Measurements from ENCODE around the gene RGS7. TPM values are rescaled to one million over a fixed set of nuclear protein-coding genes. Genes with fewer than 3 reads are reported as not detected.

RGS7 gene
- total RNA-seq, 1 experiment from 2014 or later: 1.5 TPM

DNA sequence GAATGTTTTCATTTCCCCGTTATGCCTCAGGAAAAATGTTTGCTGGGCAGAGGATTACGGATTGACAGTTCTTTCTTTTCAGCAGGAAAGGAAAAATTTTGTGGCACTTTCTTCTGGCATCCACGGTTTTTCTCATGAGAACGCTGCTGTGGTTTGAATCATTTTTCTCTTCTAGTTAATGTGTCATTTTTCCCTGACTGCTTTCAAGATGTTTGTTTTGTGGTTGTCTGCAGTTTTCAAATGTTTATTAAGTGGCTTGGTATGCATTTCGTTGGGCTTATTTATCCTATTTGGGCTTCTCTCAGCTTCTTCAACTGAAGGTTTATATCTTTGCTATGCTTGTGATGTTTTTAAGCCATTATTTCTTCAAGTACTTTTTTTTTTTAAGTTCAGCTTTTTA, 359.0 kb downstream of the RGS7 start:
- TF ChIP-seq CTCF (conservative IDR thresholded peaks at IDR 0.05): no peak
- Histone ChIP-seq H2AFZ (ENCODE audit: low read length) (no peak overlapping the region), H4K8ac (replicated peaks; ENCODE audit: insufficient read length, low read depth, low read length) (no peak overlapping the region), H3K27me3 (ENCODE audit: insufficient read depth, low read length) (no peaks in the 10 kb centered on the region), H3K23ac (ENCODE audit: insufficient read length, low read depth, low read length) (no peak overlapping the region), H2BK20ac (ENCODE audit: low read depth, low read length, poor library complexity, severe bottlenecking) (no peak overlapping the region), H3K27ac (ENCODE audit: insufficient read length, low read depth, low read length) (no peak overlapping the region), H2BK5ac (ENCODE audit: insufficient read length, low read length) (no peak overlapping the region), H4K5ac (ENCODE audit: insufficient read length, low read depth, low read length) (no peak overlapping the region), H3K4me1 (ENCODE audit: insufficient read depth, low read length) (peaks cover 3% of the 10 kb centered on the region; the same call in 1 of the 2 replicates), H2BK12ac (ENCODE audit: insufficient read length, low read depth, low read length) (no peak overlapping the region), H3K9me3 (ENCODE audit: control insufficient read depth, low read depth, low read length) (no peaks in the 10 kb centered on the region), H3K4me2 (ENCODE audit: insufficient read depth, insufficient read length, low read length) (no peak overlapping the region), H3K79me2 (ENCODE audit: insufficient read depth, low read length) (no peaks in the 10 kb centered on the region), H4K91ac (ENCODE audit: insufficient read length, low read depth, low read length) (no peak overlapping the region), H4K20me1 (ENCODE audit: control insufficient read depth, insufficient read depth, insufficient read length) (no peaks in the 10 kb centered on the region), H2AK5ac (ENCODE audit: insufficient read length, low read length) (no peak overlapping the region), H3K18ac (ENCODE audit: insufficient read length, low read depth, low read length) (no peak overlapping the region), H3T11ph (ENCODE audit: low read length) (no peak overlapping the region), H3K14ac (ENCODE audit: insufficient read depth, low read length) (no peak overlapping the region), H3K79me1 (ENCODE audit: insufficient read depth, low read depth, low read length, poor library complexity, severe bottlenecking) (no peaks in the 10 kb centered on the region), H2BK15ac (ENCODE audit: low read depth, low read length) (no peak overlapping the region), H3K23me2 (ENCODE audit: insufficient read length, low read depth, low read length, poor library complexity, severe bottlenecking) (no peaks in the 10 kb centered on the region), H2BK120ac (ENCODE audit: low read depth, low read length, poor library complexity, severe bottlenecking) (no peak overlapping the region), H3K56ac (ENCODE audit: insufficient read length, low read depth, low read length) (no peak overlapping the region), H3K4ac (ENCODE audit: low read depth, low read length) (no peak overlapping the region), H3K9ac (ENCODE audit: extremely low read depth, insufficient read length, low read length) (no peak overlapping the region)
- peaks cover 15 to 16% of the 10 kb centered on the region in 2 experiments for H3K4me1 Mint-ChIP-seq
- H3K27ac Mint-ChIP-seq: no peak overlapping the region; a peak in 2 of 7 replicates
- no CpG with 5 or more reads among the region's 5 CpGs for WGBS (ENCODE audit: extremely low coverage, insufficient read length, low lambda C conversion rate)
- no peaks in the 10 kb centered on the region for H3K27me3 Mint-ChIP-seq (ENCODE audit: low read depth)
- H3K36me3 Mint-ChIP-seq (ENCODE audit: insufficient read depth in 1 of 3, low read depth in 3 of 3): peaks cover 4 to 10% (median 5%) of the 10 kb centered on the region in 3 experiments; a peak in 6 of 7 replicates
- no peak for DNase-seq
- H3K4me3 Mint-ChIP-seq: no peak overlapping the region
- H3K9me3 Mint-ChIP-seq: peaks cover 0 to 2% of the 10 kb centered on the region in 2 experiments; a peak in 1 of 5 replicates
